SW480 (cell line): ENCODE data around the gene MARCHF3.
A peak's percentile ranks its signal among the peaks of the same experiment; 100 is the strongest.
"Not testable (repeated sequence)": the region's sequence is repeated elsewhere in the genome, so short reads cannot be mapped to it uniquely, and the experiment has no call there.

Source experiments
- DNase-seq: peaks from one replicate; pipeline ENCODE4 v3.0.0-alpha.2; 2016; ENCODE audit warnings: low spot score

Gene MARCHF3

DNA sequence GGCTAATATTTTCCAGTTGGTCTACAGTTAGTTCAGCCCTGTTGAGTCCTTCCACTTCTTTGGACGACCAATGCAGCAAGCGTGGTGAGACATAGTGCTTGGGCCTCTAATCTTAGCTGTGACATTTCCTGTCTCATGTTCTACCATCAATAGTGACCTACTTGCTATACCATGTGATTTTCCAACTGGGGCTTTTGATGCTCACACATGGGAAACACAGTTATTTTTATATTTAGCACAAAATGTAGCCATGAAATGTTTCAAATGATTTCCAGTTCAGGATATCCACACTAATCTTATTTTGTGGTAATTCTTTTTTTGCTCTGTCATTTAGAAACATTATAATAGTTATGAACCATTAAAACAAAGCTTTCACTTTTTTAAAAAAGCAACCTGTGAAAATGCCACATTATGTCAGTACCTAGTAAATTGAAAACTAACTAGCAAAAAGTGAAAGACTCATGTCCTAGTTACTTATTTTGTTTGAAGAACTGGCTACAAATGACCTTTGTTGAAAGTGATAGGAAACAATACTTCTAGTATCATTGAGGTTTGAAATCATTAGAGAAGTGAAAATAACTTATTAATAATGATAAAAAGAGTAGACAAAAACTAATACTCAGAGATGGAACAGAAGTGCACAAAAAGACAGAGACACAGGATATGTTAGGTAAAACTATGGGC, 18.3 kb downstream of the MARCHF3 start:
- no peak for DNase-seq

- no peak for DNase-seq
Measured at GRCh38 chr5:127011153-127011552, 19.2 kb downstream of the MARCHF3 start.

DNA sequence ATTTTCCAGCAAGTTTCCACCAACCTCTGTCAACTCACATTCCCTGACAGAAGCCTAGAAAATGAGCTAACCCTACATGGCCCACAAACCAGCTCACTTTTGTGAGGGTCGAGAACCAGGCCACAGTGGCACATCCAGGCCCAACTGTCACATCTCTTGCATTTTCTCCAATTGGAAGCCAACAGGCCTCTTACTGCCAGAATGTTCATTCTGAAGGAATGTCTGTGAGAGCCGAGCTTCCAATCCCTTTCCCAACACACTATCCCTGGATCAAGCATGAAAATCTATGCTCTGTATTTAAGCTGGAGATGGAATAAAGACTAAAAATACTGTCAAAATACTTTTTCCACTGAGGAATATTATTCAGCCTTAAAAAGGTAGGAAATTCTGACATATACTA, 20.0 kb downstream of the MARCHF3 start:
- DNase-seq, result no peak

DNA sequence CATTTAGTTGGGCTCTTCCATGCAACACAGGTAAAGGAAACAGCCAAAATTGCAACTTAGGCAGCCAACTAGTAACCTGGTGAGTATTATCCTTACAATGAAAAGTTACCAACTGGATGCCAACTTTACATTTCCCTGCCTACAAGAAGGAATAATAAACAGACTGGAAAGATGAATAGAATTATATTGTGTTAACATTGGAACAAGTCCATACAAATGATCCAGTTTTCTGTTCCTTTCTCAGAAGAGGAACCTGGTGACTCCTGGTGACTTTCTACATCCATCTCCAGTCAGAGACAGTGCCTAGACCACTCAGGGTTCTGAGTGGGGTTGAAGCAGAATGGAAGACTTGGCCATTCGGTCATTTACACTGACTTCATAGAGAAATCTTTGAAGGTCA, 20.6 kb downstream of the MARCHF3 start:
- DNase-seq, result no peak

- no peak for DNase-seq
Measured at GRCh38 chr5:127008300-127008975, 21.9 kb downstream of the MARCHF3 start.

GRCh38 chr5:127007522-127007921, 22.8 kb downstream of the MARCHF3 start:
- DNase-seq, result no peak

DNA sequence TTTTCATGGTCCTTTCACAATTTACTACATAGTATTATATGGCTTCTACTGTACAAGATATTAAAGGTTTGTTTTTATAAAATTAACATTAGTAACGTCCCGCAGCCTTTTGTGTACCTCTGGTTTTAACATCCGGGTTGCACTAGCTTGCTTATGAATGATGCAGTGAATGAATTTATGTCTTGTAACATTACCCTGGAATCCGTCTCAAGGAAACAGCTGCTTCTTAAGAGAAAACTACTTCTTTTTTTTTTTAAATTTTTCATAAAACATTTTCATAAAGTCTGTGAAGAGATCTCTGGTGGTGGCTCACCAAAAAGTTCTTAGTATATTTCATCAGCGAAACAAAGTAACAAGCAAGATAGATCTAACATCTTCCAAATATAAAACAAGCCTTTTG, 23.6 kb downstream of the MARCHF3 start:
- no peak for DNase-seq

DNA sequence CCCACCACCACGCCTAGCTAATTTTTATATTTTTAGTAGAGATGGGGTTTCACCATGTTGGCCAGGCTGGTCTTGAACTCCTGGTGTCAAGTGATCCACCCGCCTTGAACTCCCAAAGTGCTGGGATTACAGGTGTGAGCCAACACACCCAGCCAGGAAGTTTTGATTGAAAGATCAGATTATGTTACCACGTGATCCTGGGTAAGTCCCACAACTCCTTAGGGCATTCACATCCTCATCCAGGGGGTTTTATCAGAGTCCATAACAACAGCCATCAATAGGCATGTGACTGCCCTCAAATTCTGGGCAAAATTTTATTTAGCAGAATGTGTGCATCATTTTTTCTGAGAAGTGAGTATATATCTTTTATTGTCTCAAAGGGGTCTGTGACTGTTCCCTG, 25.1 kb downstream of the MARCHF3 start:
- DNase-seq, result not testable (repeated sequence)

DNA sequence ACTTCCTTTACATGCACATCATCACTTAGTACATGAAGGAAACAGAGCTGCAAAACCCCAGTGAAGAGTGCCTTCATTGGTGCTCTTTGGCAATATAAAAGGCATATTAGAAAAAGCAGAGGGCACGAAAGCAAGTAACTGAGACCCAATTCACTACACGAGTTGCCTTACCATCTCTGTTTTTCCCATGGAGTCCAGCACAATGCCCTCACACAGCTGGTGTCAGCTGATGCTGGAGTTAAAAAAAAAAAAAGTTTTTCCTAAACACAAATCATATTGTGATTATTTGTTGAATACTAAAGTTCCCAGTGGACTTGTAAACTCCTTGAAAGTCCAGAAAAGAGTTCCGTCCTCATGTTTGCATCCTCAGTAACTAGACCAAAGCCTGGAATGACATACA, 25.6 kb downstream of the MARCHF3 start:
- DNase-seq, result no peak

- peak; percentile 25 for DNase-seq
Measured at GRCh38 chr5:127003798-127004495, 26.4 kb downstream of the MARCHF3 start.

GRCh38 chr5:127002390-127002789, 28.0 kb downstream of the MARCHF3 start:
- DNase-seq, result no peak

GRCh38 chr5:127001621-127002296, 28.6 kb downstream of the MARCHF3 start:
- no peak for DNase-seq

GRCh38 chr5:126998895-126999570, 31.3 kb downstream of the MARCHF3 start:
- no peak for DNase-seq

DNA sequence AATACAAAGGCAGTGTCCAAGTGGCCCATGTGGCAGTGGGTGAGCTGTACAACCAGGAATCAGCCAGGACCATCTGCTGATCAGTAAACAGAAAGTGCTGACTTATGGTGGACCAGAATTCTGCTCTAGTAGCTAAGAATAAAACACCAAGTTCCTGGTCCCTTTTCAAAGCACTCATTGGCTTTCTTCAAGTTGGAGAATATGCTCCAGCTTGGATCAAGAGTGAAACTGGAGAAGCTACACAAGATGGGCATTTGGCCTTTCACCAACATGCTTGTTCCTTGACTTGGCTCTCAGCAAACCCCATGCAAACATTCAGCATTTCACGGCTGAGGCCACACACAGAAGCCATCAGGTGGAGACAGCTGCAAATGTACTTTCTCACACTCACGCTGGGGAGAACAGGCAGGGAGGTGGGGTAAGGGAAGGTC, 32.1 kb downstream of the MARCHF3 start:
- DNase-seq, result no peak

GRCh38 chr5:126995689-126996088, 34.7 kb downstream of the MARCHF3 start:
- no peak for DNase-seq

GRCh38 chr5:126995039-126995438, 35.3 kb downstream of the MARCHF3 start:
- DNase-seq, result no peak

- no peak for DNase-seq
Measured at GRCh38 chr5:126994485-126994884, 35.9 kb downstream of the MARCHF3 start.

- DNase-seq, result no peak
Measured at GRCh38 chr5:126988021-126988569, 42.3 kb downstream of the MARCHF3 start.

- DNase-seq, result no peak
Measured at GRCh38 chr5:126987271-126987899, 43.0 kb downstream of the MARCHF3 start.

- no peak for DNase-seq
Measured at GRCh38 chr5:126984632-126985031, 45.7 kb downstream of the MARCHF3 start.

DNA sequence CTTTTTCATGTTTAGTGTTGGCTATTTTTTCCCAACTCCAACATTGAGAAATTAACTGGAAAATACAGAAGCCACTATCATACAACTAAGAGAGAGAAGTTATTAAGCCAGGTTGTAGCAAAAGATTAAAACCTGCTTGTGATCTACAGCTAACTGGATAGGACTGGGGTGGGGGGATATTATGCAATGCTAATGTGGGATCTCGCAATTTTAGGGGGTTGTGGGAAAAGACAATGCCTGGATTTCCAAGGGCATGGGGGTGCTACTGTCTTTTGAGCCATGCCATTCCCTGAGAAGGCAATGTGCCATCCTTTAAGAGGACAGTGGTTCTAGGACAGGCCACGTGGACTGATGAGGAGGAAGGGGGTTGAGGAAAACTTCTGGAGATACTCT, 46.5 kb downstream of the MARCHF3 start:
- no peak for DNase-seq
